Smooth muscle cell of the pulmonary artery (primary cell): Measurements from ENCODE around the gene HGD. TPM values are rescaled to one million over a fixed set of nuclear protein-coding genes. Genes with fewer than 3 reads are reported as not detected.

ENCODE experiments used
- total RNA-seq: library from RNA; depleted of rRNA; stranded (reverse); fragments of >200 nt; gene quantifications from 2 replicates; pipeline ENCODE4 v1.2.3, GENCODE V29; 2014

The HGD gene, protein sequence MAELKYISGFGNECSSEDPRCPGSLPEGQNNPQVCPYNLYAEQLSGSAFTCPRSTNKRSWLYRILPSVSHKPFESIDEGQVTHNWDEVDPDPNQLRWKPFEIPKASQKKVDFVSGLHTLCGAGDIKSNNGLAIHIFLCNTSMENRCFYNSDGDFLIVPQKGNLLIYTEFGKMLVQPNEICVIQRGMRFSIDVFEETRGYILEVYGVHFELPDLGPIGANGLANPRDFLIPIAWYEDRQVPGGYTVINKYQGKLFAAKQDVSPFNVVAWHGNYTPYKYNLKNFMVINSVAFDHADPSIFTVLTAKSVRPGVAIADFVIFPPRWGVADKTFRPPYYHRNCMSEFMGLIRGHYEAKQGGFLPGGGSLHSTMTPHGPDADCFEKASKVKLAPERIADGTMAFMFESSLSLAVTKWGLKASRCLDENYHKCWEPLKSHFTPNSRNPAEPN
- 0.40 and 1.3 TPM in 2 replicates for total RNA-seq

DNA sequence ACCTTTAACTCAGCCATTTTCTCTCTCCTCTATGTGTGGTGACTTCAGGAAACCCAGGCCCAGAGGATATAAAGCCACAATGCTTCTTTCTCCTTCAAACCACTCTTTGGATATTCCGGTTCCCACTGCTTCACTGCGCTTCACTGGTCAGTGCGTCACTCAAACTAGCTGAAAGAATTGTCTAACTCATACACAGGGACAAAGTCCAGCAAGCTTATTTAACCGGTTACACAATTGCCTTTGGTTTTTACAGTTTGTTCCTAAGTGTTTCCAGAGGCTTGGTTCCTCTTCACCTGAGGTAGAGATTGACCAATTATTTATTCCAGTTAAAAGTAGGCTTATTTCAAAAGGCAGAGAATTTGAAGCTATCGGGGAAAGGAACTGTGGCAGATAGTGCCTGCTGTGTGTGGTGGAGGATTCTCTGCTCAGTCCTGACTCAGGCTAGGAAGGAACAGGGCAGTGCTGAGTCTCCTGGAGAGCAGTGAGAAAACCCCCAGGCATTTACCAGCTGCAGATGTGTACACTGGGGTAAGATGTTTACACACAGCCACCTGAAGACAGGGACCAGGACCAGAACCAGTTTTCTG is at the start of gene HGD:
TSS of gene HGD (minus strand) at position 145 of the 587 bp plus-strand sequence. CDS start at position 17, 128 bp downstream.

GRCh38 chr3:120596116-120596852 is 85.8 kb downstream of the HGD start, which contains the start of gene NDUFB4:
NDUFB4 (plus strand) TSS chr3:120596336; CDS start chr3:120596360, 24 bp downstream.

Other genes starting within 250 kb of the HGD start
- 1,906 and 3,109 TPM in 2 replicates for gene FSTL1, start 231.2 kb downstream of the HGD start, total RNA-seq
- 26.1 and 38.6 TPM in 2 replicates for gene NDUFB4, start 85.9 kb downstream of the HGD start, total RNA-seq
- 16.7 and 18.4 TPM in 2 replicates for gene RABL3, start 60.3 kb upstream of the HGD start, total RNA-seq
- gene GTF2E1, start 60.5 kb upstream of the HGD start, total RNA-seq: 11.7 and 11.9 TPM in 2 replicates
- gene STXBP5L, start 226.0 kb upstream of the HGD start, total RNA-seq: not detected in 2 replicates